Measurements from ENCODE around the gene PLEKHA5. TPM values are rescaled to one million over a fixed set of nuclear protein-coding genes. Genes with fewer than 3 reads are reported as not detected.

The PLEKHA5 gene
- total RNA-seq, 1 donor from 2014 or later: 68.6 TPM

DNA sequence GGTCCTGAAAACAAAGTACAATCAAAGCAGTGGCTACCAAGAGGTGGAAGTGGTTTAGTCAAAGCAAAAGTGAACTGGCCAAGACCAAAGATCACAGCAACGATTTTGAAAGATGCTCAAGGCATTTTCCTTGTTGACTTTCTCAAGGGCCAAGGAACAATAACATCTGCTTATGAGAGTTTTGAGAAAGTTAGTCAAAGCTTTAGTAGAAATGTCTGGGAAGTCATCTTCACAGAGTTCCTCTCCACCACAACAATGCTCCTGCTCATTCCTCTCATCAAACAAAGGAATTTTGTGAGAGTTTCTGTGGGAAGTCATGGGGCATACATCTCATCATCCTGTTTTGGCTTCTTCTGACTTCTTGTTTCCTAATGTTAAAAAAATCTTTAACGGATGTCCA, 80.1 kb downstream of the PLEKHA5 start:
- no peak for TF ChIP-seq CTCF (conservative IDR thresholded peaks at IDR 0.05)
- Mint-ChIP-seq H3K27ac (no peak overlapping the region), H3K4me1 (ENCODE audit: unreplicated experiment) (peaks cover 5% of the 10 kb centered on the region), H3K9me3 (peaks cover 12% of the 10 kb centered on the region), H3K36me3 (peaks cover 37% of the 10 kb centered on the region), H3K4me3 (no peak overlapping the region), H3K27me3 (no peaks in the 10 kb centered on the region)
- no peak for DNase-seq (ENCODE audit: extremely low spot score, unreplicated experiment)

DNA sequence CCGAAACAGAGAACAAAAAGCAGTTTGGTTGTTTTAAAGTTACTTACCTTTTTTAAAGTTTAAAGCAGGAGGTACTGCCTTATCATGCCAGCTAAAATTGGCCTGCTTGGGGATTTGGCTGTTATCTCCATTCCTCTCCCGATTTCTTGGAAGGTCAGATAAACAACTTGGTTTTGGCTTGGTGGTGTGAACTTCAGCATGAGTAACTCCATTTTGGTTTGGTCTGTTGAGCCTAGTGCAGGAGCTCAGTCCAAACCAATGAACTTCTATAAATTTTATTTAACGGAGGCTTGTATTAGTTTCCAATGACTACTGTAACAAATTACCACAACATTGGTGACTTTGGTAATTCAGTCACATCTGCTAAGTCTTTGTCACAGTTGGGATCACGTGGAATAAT, 82.3 kb downstream of the PLEKHA5 start:
- no peak overlapping the region for H3K27ac Mint-ChIP-seq
- no peak for DNase-seq (ENCODE audit: extremely low spot score, unreplicated experiment)
- peaks cover 12% of the 10 kb centered on the region for H3K9me3 Mint-ChIP-seq
- H3K27me3 Mint-ChIP-seq: no peaks in the 10 kb centered on the region
- no peak for TF ChIP-seq CTCF (conservative IDR thresholded peaks at IDR 0.05)
- H3K36me3 Mint-ChIP-seq: peaks cover 28% of the 10 kb centered on the region
- H3K4me3 Mint-ChIP-seq: no peak overlapping the region
- H3K4me1 Mint-ChIP-seq (ENCODE audit: unreplicated experiment): no peaks in the 10 kb centered on the region

DNA sequence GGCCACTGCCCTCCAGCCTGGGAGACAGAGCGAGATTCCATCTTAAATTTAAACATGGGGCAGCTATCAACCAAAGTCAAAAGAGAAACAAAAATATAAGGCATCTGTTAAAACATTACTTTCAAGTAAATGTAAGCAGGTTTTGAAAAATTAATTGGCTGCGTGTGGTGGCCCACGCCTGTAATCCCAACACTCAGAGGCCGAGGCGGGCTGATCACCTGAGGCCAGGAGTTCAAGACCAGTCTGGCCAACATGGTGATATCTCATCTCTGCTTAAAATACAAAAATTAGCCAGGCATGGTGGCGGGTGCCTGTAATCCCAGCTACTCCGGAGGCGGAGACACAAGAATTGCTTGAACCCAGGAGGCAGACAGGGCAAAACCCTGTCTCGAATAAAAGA, 82.7 kb downstream of the PLEKHA5 start:
- Mint-ChIP-seq H3K27ac (no peak overlapping the region), H3K36me3 (peaks cover 26% of the 10 kb centered on the region), H3K4me1 (ENCODE audit: unreplicated experiment) (no peaks in the 10 kb centered on the region), H3K9me3 (peaks cover 12% of the 10 kb centered on the region), H3K4me3 (no peak overlapping the region), H3K27me3 (no peaks in the 10 kb centered on the region)
- TF ChIP-seq CTCF (conservative IDR thresholded peaks at IDR 0.05): no peak
- no peak for DNase-seq (ENCODE audit: extremely low spot score, unreplicated experiment)

DNA sequence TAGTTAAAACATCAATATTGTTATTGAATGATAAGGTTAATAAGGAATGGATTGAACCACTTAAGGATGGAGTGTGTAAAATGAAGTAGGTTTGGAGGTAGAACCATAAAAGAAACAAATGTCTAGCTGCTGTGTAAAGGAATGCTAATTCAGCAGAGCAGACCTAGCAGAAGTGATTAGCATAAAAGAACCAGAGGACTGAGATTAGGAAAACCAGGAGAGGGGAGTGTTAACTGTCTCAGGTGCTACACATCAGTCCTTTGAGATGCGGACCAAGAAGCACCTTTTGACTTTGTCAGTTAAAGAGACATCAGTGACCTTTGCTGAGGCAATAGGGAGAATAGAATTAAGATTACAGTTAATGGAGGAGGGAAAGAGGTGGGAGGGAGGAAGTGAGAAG, 84.5 kb downstream of the PLEKHA5 start:
- H3K36me3 Mint-ChIP-seq: peaks cover 15% of the 10 kb centered on the region
- TF ChIP-seq CTCF (conservative IDR thresholded peaks at IDR 0.05): no peak
- no peak overlapping the region for H3K4me3 Mint-ChIP-seq
- no peaks in the 10 kb centered on the region for H3K27me3 Mint-ChIP-seq
- DNase-seq (ENCODE audit: extremely low spot score, unreplicated experiment): no peak
- H3K4me1 Mint-ChIP-seq (ENCODE audit: unreplicated experiment): no peaks in the 10 kb centered on the region
- no peak overlapping the region for H3K27ac Mint-ChIP-seq
- H3K9me3 Mint-ChIP-seq: peaks cover 5% of the 10 kb centered on the region

DNA sequence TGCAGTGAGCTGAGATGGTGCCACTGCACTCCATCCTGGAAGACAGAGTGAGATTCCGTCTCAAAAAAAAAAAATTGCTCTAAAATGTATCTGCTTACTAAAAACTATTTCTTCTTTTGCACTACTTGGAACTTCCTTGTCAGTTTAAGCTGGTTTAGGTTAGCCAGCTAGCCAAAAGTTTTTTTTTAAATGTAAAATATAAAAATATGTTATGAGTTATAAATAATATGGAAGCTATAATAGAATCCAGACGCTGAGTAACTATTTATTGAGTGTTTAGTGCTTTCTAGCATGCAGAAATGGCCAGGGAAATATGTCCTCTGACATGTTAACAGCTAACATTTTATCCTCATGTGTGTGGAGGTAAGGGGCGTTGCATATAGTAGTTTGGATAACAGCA, 85.6 kb downstream of the PLEKHA5 start:
- H3K4me3 Mint-ChIP-seq: no peak overlapping the region
- TF ChIP-seq CTCF (conservative IDR thresholded peaks at IDR 0.05): no peak

GRCh38 chr12:19217446-19217845, 87.9 kb downstream of the PLEKHA5 start:
- no peaks in the 10 kb centered on the region for H3K9me3 Mint-ChIP-seq
- H3K4me3 Mint-ChIP-seq: no peak overlapping the region
- no peak for DNase-seq (ENCODE audit: extremely low spot score, unreplicated experiment)
- no peaks in the 10 kb centered on the region for H3K27me3 Mint-ChIP-seq
- peaks cover 12% of the 10 kb centered on the region for H3K36me3 Mint-ChIP-seq
- H3K4me1 Mint-ChIP-seq (ENCODE audit: unreplicated experiment): no peaks in the 10 kb centered on the region
- no peak overlapping the region for H3K27ac Mint-ChIP-seq
- no peak for TF ChIP-seq CTCF (conservative IDR thresholded peaks at IDR 0.05)

More for the DNA sequence above, 85.6 kb downstream of the PLEKHA5 start:
- Mint-ChIP-seq H3K4me1 (ENCODE audit: unreplicated experiment) (no peaks in the 10 kb centered on the region), H3K27me3 (no peaks in the 10 kb centered on the region), H3K9me3 (no peaks in the 10 kb centered on the region), H3K27ac (no peak overlapping the region), H3K36me3 (peaks cover 10% of the 10 kb centered on the region)
- DNase-seq (ENCODE audit: extremely low spot score, unreplicated experiment): no peak

Data from type B pancreatic cell (in vitro differentiated cells).